Measurements from ENCODE around the gene CTNNA3. TPM values are rescaled to one million over a fixed set of nuclear protein-coding genes. Genes with fewer than 3 reads are reported as not detected.

CTNNA3 gene
- polyA plus RNA-seq, 1 experiment, result 0.26 TPM

DNA sequence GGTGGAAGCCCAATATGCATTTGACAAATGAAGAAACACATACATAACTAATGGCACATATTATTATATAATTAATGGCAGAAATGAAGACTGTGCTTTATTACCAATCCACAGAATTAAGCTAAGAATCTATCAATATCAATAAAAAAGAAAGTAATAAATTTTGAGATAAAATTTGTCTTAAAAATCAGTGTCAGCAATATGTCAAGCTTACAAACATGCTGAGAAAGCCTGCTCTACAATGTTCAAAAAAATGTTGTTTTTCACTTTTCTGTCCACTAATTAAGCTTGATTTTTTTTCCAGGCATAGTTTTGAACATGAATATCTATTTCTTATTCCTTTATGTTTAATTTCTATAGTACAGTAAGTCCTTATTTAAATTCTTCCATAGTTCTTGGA is 1491.2 kb downstream of the CTNNA3 start:
- H3K4me3 ChIP-seq (ENCODE audit: low read depth, low read length), result no peak overlapping the region
- TF ChIP-seq, protein P1, sequence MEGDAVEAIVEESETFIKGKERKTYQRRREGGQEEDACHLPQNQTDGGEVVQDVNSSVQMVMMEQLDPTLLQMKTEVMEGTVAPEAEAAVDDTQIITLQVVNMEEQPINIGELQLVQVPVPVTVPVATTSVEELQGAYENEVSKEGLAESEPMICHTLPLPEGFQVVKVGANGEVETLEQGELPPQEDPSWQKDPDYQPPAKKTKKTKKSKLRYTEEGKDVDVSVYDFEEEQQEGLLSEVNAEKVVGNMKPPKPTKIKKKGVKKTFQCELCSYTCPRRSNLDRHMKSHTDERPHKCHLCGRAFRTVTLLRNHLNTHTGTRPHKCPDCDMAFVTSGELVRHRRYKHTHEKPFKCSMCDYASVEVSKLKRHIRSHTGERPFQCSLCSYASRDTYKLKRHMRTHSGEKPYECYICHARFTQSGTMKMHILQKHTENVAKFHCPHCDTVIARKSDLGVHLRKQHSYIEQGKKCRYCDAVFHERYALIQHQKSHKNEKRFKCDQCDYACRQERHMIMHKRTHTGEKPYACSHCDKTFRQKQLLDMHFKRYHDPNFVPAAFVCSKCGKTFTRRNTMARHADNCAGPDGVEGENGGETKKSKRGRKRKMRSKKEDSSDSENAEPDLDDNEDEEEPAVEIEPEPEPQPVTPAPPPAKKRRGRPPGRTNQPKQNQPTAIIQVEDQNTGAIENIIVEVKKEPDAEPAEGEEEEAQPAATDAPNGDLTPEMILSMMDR (IDR thresholded peaks at IDR 0.05; ENCODE audit: low read depth, low read length), result no peak
- no peaks in the 10 kb centered on the region for H3K9me3 ChIP-seq (ENCODE audit: control insufficient read depth, insufficient read depth, low read length)
- POLR2A ChIA-PET, result no interaction called here
- H3K27ac ChIP-seq (ENCODE audit: low read depth, low read length), result no peak overlapping the region
- CTCF ChIA-PET, result no interaction called here
- no peaks in the 10 kb centered on the region for H3K27me3 ChIP-seq (ENCODE audit: control insufficient read depth, insufficient read depth, low read length)
- no peak for DNase-seq (ENCODE audit: low read depth, low spot score)

DNA sequence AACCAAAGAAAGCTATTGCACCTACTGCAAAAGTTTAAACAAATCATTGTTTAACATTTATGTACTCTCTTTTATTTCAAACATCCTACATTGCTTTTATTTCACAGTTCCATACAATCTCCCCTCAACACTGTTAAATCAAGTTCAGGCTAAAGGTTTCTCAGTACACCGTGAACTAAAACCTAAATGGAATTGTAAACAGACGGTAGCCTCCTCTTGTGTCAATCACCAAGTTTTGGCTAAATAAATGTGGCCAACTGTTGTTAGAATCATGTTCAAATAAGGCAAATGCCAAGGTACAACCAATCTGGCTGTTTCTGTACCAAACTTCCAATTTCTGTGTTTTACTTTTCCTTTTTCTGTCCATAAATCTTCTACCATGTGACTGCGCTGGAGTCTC is 1493.9 kb downstream of the CTNNA3 start:
- POLR2A ChIA-PET, result no interaction called here
- H3K9me3 ChIP-seq (ENCODE audit: control insufficient read depth, insufficient read depth, low read length), result no peaks in the 10 kb centered on the region
- CTCF ChIA-PET, result no interaction called here
- H3K27me3 ChIP-seq (ENCODE audit: control insufficient read depth, insufficient read depth, low read length), result no peaks in the 10 kb centered on the region
- H3K27ac ChIP-seq (ENCODE audit: low read depth, low read length), result no peak overlapping the region
- TF ChIP-seq, protein P1 (IDR thresholded peaks at IDR 0.05; ENCODE audit: low read depth, low read length), result no peak
- no peak overlapping the region for H3K4me3 ChIP-seq (ENCODE audit: low read depth, low read length)
- DNase-seq (ENCODE audit: low read depth, low spot score), result no peak

DNA sequence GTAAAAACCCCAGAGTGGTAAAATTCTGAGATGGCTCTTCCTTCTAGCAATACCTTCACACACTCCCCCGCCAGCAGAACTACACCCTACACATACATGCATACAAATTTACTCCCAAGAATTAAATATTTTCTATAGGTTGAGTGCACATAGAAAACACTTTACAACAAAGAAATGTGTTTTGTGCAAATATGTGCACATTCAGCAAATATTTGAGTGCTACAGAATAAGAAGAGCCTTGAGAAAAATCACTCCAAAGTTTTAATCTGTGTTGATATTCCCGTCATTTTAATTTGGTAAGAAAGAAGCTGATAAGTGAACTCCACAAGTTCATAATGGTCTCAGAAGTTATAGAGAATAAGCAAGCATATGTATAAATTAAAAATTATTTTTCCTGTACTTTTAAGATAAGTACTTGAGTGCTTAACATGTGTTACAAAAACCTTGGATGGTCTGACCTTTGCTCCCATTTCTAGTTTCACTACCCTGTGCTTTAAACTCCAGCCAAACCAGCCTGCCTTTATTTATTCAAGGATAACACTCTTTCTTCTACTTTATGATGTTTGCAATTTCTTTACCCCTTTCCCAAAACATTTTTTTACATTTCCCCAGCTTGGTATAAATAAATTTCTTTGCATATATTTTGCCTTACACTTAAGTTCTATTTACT is 1503.7 kb downstream of the CTNNA3 start:
- TF ChIP-seq, protein P1 (IDR thresholded peaks at IDR 0.05; ENCODE audit: low read depth, low read length), result no peak
- no peak for DNase-seq (ENCODE audit: low read depth, low spot score)
- no peaks in the 10 kb centered on the region for H3K9me3 ChIP-seq (ENCODE audit: control insufficient read depth, insufficient read depth, low read length)
- ChIA-PET CTCF (no interaction called here), POLR2A (no interaction called here)
- no peaks in the 10 kb centered on the region for H3K27me3 ChIP-seq (ENCODE audit: control insufficient read depth, insufficient read depth, low read length)
- no peak overlapping the region for H3K27ac ChIP-seq (ENCODE audit: low read depth, low read length)
- H3K4me3 ChIP-seq (ENCODE audit: low read depth, low read length), result no peak overlapping the region

DNA sequence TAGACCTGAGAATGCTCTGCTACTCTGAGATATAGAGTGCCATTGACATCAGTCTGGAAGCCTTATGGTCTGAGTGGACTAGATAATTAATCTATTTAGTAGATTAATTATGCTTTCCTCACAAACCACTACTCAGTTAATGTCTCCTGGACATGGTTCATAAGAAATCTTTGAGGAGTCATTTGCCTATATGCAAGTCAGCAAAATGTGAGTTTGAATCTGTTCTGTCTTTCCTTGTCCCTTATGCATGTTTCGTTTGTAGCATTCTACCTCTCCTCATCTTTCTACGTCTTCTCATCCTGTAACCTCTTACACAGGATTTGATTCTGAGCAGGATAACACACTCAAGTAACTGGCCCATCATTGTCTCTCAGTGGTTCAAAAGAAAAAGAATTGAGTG is 1505.6 kb downstream of the CTNNA3 start:
- ChIA-PET CTCF (no interaction called here), POLR2A (no interaction called here)
- no peak for DNase-seq (ENCODE audit: low read depth, low spot score)
- Histone ChIP-seq H3K9me3 (ENCODE audit: control insufficient read depth, insufficient read depth, low read length) (no peaks in the 10 kb centered on the region), H3K4me3 (ENCODE audit: low read depth, low read length) (no peak overlapping the region), H3K27ac (ENCODE audit: low read depth, low read length) (no peak overlapping the region), H3K27me3 (ENCODE audit: control insufficient read depth, insufficient read depth, low read length) (no peaks in the 10 kb centered on the region)
- TF ChIP-seq, protein P1 (IDR thresholded peaks at IDR 0.05; ENCODE audit: low read depth, low read length), result no peak

DNA sequence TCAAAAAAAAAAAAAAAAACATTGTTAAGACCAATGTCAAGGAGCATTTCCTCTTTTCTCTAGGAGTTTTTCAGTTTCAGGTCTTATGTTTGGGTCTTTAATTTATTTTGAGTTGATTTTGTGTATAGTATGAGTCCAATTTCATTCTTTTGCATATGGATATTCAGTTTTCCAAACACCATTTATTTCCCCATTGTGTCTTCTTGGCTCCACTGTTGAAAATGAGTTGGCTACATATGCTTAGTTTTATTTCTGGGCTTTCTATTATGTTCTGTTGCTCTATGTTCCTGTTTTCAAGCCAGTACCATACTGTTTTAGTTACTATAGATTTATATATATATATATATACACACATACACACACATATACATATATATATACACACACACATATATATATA is 1506.7 kb downstream of the CTNNA3 start:
- ChIA-PET CTCF (interaction anchor here (1.7 kb wide), 1 partner anchor 9 kb away, joined by 4 read pairs; no protein-coding TSS in a partner anchor), POLR2A (no interaction called here)
- TF ChIP-seq, protein P1 (IDR thresholded peaks at IDR 0.05; ENCODE audit: low read depth, low read length), result no peak
- DNase-seq (ENCODE audit: low read depth, low spot score), result no peak
- Histone ChIP-seq H3K27me3 (ENCODE audit: control insufficient read depth, insufficient read depth, low read length) (no peaks in the 10 kb centered on the region), H3K27ac (ENCODE audit: low read depth, low read length) (no peak overlapping the region), H3K4me3 (ENCODE audit: low read depth, low read length) (no peak overlapping the region), H3K9me3 (ENCODE audit: control insufficient read depth, insufficient read depth, low read length) (no peaks in the 10 kb centered on the region)
